Spleen (tissue), 11 donors: ENCODE results near the gene SLC4A7. TPM values are rescaled to one million over a fixed set of nuclear protein-coding genes. Genes with fewer than 3 reads are reported as not detected.

Source experiments
- DNase-seq: peaks from one replicate; pipeline ENCODE4 v3.0.0-alpha.2; 2020
- H3K27ac ChIP-seq, 8 donors: fragments of 200-600 bp; sonication (generic) in 7 of 8; 1 replicate in 4 of 8; 2 replicates in 4 of 8; pipeline versions ENCODE4 v1.5.0 to v1.8.0; 2016 to 2021; ENCODE audit warnings: inconsistent platforms in 4 of 8, mild to moderate bottlenecking in 4 of 8, moderate library complexity in 1 of 8
- H3K27me3 ChIP-seq, 7 donors: fragments of 200-600 bp; sonication (generic) in 6 of 7; replicated peaks in 1 of 7; 1 replicate in 4 of 7; 2 replicates in 3 of 7; pipeline versions ENCODE4 v1.5.0 to v1.8.0; 2016 to 2021; ENCODE audit warnings: inconsistent platforms in 3 of 7, mild to moderate bottlenecking in 1 of 7
- H3K36me3 ChIP-seq, 6 donors: fragments of 200-600 bp; sonication (generic) in 5 of 6; 1 replicate in 4 of 6; 2 replicates in 2 of 6; pipeline versions ENCODE4 v1.5.0 to v1.8.0; 2016 to 2021; ENCODE audit warnings: inconsistent platforms in 2 of 6
- H3K4me1 ChIP-seq, 6 donors: fragments of 200-600 bp; sonication (generic) in 5 of 6; 1 replicate in 3 of 6; 2 replicates in 3 of 6; pipeline versions ENCODE4 v1.5.0 to v1.8.0; 2016 to 2021; ENCODE audit warnings: inconsistent platforms in 3 of 6
- H3K4me3 ChIP-seq, 8 donors: fragments of 200-600 bp; sonication (generic) in 7 of 8; 1 replicate in 4 of 8; 2 replicates in 4 of 8; pipeline versions ENCODE4 v1.5.0 to v1.8.0; 2016 to 2021; ENCODE audit warnings: inconsistent platforms in 4 of 8, mild to moderate bottlenecking in 4 of 8, moderate library complexity in 2 of 8
- H3K9me3 ChIP-seq, 8 donors: fragments of 200-600 bp; sonication (generic) in 7 of 8; 1 replicate in 4 of 8; 2 replicates in 4 of 8; pipeline versions ENCODE4 v1.5.0 to v1.8.0; 2016 to 2021; ENCODE audit warnings: inconsistent platforms in 4 of 8
- POLR2A ChIP-seq, 3 donors: fragments of 450-650 bp; IDR thresholded peaks; one replicate each; pipeline ENCODE4 v1.5.1; 2017; ENCODE audit warnings: antibody characterized with exemption in 3 of 3, mild to moderate bottlenecking in 1 of 3
- POLR2AphosphoS5 ChIP-seq, 3 donors: sonication (generic); formaldehyde crosslinking; IDR thresholded peaks; one replicate each; pipeline ENCODE4 v1.5.1; 2017; ENCODE audit warnings: antibody characterized with exemption in 3 of 3
- WGBS, 5 donors: extraction: QIAGEN DNeasy Blood & Tissue Kit in 3 of 5; methylation state at CpG; one replicate each; pipeline versions ENCODE4 v1.1.5 to v1.1.7; 2013 to 2018; 5-methylcytosine and 5-hydroxymethylcytosine counted together
- intact Hi-C: fragments of 100-400 bp; cut with DNase I; formaldehyde crosslinking; loops from one replicate; pipeline ENCODE4 v1.15.0; 2023; ENCODE audit warnings: low total_unique reads
- polyA plus RNA-seq, 3 donors: library from polyadenylated mRNA; stranded (reverse); fragments of 200-250 nt; gene quantifications; one replicate each; pipeline ENCODE4 v1.2.1, GENCODE V29; 2013
- total RNA-seq, 7 donors: library from RNA; depleted of rRNA in 3 of 7; stranded (reverse); fragments of >200 nt in 3 of 7; fragmentation: NEBNext Ultra II Directional in 4 of 7; extraction: Animal tissue kit (Norgen Biotek cat#: 25700) in 4 of 7; gene quantifications; one replicate each; pipeline versions ENCODE4 v1.1.0 to v1.2.1, GENCODE V29; 2016 to 2021
- TF ChIP-seq, protein P1 (sequence below), 11 experiments: fragments of 200-600 bp in 7 of 11; fragments of 450-650 bp in 4 of 11; sonication (generic) in 4 of 11; IDR thresholded peaks in 8 of 11; conservative IDR thresholded peaks in 3 of 11; 1 replicate in 7 of 11; 2 replicates in 4 of 11; pipeline versions ENCODE4 v1.4.0 to v1.8.0; 2016 to 2021; ENCODE audit warnings: antibody characterized with exemption in 11 of 11, inconsistent platforms in 4 of 11, mild to moderate bottlenecking in 1 of 11
- donor health status: healthy with polysubstance abuse.
- donor health status: DM: no; HTN: no; CAD: no; lungs with moderate emphysema.
- donor health status: DM: no; HTN: no; CAD: no.
- donor health status: Bipolar disorder and iron deficiency.
- donor health status: healthy.
- donor health status: DM: no; HTN: no; CAD: no.
- donor health status: DM: yes; HTN: yes; CAD: no.

SLC4A7 gene
- total and polyA plus RNA-seq, 10 donors: 5.7 to 62.3 (median 38.9) TPM

DNA sequence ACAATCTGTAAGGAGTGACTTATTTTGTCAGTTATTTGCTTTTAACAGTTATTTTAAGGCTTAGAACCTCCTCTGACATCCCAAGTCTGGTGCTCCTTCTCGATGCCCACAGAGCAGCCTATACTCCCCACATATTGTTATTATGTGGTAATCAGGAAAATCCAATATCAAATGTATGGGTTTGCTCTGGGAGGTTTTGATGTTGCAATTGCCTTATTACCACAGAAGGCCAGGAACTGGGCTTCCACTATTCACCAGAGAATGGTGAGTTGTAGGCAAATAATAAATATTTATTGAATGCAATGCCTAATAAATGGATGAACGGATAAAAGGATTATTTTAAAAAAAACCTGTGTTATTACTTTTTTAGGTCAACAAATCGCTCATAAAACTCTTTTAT is 127.2 kb downstream of the SLC4A7 start:
- Histone ChIP-seq H3K36me3 (no peaks in the 10 kb centered on the region), H3K27me3 (no peaks in the 10 kb centered on the region), H3K27ac (no peak overlapping the region), H3K4me3 (no peak overlapping the region), H3K9me3 (no peaks in the 10 kb centered on the region), H3K4me1 (peaks cover 24 to 47% (median 35%) of the 10 kb centered on the region in 6 donors)
- TF ChIP-seq, protein P1, sequence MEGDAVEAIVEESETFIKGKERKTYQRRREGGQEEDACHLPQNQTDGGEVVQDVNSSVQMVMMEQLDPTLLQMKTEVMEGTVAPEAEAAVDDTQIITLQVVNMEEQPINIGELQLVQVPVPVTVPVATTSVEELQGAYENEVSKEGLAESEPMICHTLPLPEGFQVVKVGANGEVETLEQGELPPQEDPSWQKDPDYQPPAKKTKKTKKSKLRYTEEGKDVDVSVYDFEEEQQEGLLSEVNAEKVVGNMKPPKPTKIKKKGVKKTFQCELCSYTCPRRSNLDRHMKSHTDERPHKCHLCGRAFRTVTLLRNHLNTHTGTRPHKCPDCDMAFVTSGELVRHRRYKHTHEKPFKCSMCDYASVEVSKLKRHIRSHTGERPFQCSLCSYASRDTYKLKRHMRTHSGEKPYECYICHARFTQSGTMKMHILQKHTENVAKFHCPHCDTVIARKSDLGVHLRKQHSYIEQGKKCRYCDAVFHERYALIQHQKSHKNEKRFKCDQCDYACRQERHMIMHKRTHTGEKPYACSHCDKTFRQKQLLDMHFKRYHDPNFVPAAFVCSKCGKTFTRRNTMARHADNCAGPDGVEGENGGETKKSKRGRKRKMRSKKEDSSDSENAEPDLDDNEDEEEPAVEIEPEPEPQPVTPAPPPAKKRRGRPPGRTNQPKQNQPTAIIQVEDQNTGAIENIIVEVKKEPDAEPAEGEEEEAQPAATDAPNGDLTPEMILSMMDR (IDR thresholded peaks at IDR 0.05 in 8 of 11, conservative IDR thresholded peaks at IDR 0.05 in 3 of 11): no peak
- TF ChIP-seq POLR2A (IDR thresholded peaks at IDR 0.05) (no peak), POLR2AphosphoS5 (IDR thresholded peaks at IDR 0.05) (no peak)
- WGBS, 5 donors: 60 to 93% (median 75%) methylated on average over 3 of the region's 3 CpGs
- intact Hi-C loops: loop anchor here (5.0 kb wide), 1 partner anchor 325 kb away; no protein-coding TSS in a partner anchor
- no peak for DNase-seq

DNA sequence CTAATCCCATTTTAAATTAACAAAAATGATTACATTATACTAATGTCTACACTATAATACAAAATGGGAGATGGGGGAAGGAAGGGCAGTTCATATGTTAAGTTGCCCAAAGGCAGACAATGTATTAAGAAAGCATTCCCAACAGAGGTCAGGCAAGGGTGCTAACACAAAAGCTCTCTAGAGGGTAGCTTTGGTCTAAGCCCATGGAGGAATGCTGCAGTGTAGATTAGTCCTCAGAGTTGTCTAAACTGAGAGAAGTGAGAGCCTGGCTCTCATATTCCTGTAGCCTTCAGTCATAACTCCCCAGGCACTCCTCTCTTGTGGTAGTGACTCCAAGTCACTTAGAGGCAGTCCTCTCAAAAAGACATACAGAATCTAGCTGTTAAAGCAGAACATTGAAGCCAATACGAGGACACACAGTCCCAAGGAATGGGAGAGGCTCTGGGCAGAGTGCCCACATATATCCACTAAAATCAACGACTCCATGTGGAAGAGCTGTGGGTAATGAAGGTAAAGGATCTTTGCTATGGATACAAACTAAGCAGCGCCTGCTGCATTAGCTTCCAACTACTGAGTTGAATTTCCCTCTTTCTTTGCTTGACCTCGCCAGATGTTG is 129.5 kb downstream of the SLC4A7 start:
- H3K27me3 ChIP-seq: no peaks in the 10 kb centered on the region
- H3K36me3 ChIP-seq: no peaks in the 10 kb centered on the region
- WGBS, 5 donors: 82 to 92% (median 87%) methylated on average over 4 of the region's 4 CpGs
- no peak for DNase-seq
- no peaks in the 10 kb centered on the region for H3K9me3 ChIP-seq
- H3K4me3 ChIP-seq: no peak overlapping the region
- H3K27ac ChIP-seq: no peak overlapping the region
- TF ChIP-seq POLR2A (IDR thresholded peaks at IDR 0.05) (no peak), POLR2AphosphoS5 (IDR thresholded peaks at IDR 0.05) (no peak)
- TF ChIP-seq, protein P1 (IDR thresholded peaks at IDR 0.05 in 8 of 11, conservative IDR thresholded peaks at IDR 0.05 in 3 of 11): no peak
- intact Hi-C loops: loop anchor here (5.0 kb wide), 1 partner anchor 328 kb away; no protein-coding TSS in a partner anchor
- H3K4me1 ChIP-seq: peaks cover 15 to 38% (median 23%) of the 10 kb centered on the region in 6 donors

DNA sequence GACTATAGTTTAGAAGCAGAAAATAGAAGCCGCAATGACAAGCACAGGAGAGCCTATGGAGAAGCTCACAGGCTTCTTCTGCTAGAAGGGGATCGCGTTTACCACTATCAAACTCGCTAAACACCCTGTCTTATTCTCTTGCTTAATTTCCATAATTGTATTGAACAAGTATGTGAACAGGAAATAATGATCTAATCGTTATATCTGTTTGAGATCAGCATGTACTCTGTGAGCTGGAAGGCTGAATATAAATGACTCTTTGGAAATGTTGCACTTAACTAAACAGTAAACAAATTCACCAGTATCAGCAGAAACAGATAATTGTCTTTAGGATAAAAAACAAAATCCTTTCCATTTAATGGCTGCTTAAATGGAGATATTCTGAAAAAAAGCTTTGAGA is 130.0 kb downstream of the SLC4A7 start:
- no peak overlapping the region for H3K4me3 ChIP-seq
- no peak overlapping the region for H3K27ac ChIP-seq
- H3K36me3 ChIP-seq: no peaks in the 10 kb centered on the region
- TF ChIP-seq POLR2AphosphoS5 (IDR thresholded peaks at IDR 0.05) (no peak), POLR2A (IDR thresholded peaks at IDR 0.05) (no peak)
- no peak for DNase-seq
- intact Hi-C loops: no loop called here
- WGBS, 5 donors: 72 to 80% (median 76%) methylated on average over 5 of the region's 5 CpGs
- H3K4me1 ChIP-seq: peaks cover 12 to 36% (median 18%) of the 10 kb centered on the region in 6 donors
- no peaks in the 10 kb centered on the region for H3K27me3 ChIP-seq
- no peaks in the 10 kb centered on the region for H3K9me3 ChIP-seq

DNA sequence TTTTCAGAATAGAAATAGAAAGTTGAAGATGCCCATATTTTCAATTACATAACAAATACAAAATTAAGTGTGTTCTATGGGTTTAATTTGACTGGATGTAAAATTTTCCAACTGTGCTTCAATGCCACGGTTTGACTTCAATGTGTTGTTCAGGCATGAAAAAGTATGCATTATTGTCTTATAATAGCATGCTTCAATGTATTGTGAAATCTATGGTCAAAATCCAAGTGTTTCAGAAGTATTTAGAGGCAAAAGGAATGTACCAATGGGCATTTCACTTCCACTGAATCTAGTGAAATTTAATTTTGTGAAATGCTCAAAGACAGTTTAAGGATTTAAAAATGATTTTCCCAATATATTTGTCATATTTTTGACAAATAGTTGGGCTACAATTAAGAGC is 131.0 kb downstream of the SLC4A7 start:
- TF ChIP-seq, protein P1 (IDR thresholded peaks at IDR 0.05 in 8 of 11, conservative IDR thresholded peaks at IDR 0.05 in 3 of 11): no peak
- TF ChIP-seq POLR2AphosphoS5 (IDR thresholded peaks at IDR 0.05) (no peak), POLR2A (IDR thresholded peaks at IDR 0.05) (no peak)
- H3K4me1 ChIP-seq: peaks cover 4 to 26% (median 8%) of the 10 kb centered on the region in 6 donors
- H3K36me3 ChIP-seq: no peaks in the 10 kb centered on the region
- no peak overlapping the region for H3K27ac ChIP-seq
- DNase-seq: no peak
- no peak overlapping the region for H3K4me3 ChIP-seq
- H3K27me3 ChIP-seq: no peaks in the 10 kb centered on the region
- 76 to 96% (median 78%) methylated on average over 1 of the region's 1 CpG for WGBS, 5 donors
- intact Hi-C loops: no loop called here
- no peaks in the 10 kb centered on the region for H3K9me3 ChIP-seq
